Kidney glomerular epithelial cell (primary cell): Measurements from ENCODE around the gene PRR5.
"Not testable (repeated sequence)": the region's sequence is repeated elsewhere in the genome, so short reads cannot be mapped to it uniquely, and the experiment has no call there.

Source experiments
- DNase-seq: peaks from one replicate; lab custom pipeline; 2025; lab: John Stamatoyannopoulos, UW

PRR5 gene

DNA sequence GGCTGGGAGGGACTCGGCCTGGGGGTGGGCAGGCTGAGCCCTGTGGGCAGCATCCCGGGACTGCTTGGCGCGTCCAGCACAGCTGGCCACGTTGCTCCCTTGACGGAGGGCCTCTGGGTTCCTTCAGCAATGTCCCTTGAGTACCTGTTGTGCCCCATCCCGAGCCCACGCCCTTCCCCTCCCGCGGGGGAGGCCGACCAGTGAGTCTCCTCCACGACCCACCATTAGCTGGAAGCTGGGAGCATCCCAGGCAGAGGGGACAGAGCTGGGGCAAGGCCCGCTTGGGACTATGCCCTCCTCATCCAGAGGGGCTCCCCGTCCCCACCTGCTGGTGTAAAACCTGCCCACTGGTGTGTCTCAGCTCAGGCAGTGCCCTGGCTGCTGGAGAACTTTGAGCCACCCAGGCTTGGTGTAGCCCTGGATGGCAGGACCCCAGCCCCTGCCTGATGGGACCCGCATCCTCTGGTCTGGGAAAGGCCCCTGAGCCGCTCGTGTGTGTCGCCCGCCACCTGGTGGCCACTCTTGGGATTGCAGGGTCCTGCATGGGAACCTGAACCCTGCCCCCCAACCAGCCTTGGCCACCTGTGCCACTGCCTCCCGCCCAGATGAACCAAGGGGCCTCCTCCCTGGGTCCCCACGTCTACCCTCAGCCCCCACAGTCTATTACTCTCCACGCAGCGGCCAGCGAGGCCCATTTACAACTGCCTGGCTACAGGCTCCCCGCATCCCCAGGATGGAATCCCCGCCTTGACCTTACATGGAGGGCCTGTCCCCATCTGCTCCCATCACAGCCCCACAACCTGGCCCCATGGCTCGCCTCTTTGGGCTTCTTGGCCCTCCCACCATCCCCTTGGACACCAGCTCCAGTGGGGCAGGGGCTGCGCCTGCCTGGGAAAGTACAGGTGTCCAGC is 33.8 kb downstream of the PRR5 start:
- peak; percentile 52 for DNase-seq

- DNase-seq, result no peak
These were observed 34.8 kb downstream of the PRR5 start for GRCh38 chr22:44736581-44737405.

GRCh38 chr22:44737406-44738346 is 35.7 kb downstream of the PRR5 start:
- no peak for DNase-seq

DNA sequence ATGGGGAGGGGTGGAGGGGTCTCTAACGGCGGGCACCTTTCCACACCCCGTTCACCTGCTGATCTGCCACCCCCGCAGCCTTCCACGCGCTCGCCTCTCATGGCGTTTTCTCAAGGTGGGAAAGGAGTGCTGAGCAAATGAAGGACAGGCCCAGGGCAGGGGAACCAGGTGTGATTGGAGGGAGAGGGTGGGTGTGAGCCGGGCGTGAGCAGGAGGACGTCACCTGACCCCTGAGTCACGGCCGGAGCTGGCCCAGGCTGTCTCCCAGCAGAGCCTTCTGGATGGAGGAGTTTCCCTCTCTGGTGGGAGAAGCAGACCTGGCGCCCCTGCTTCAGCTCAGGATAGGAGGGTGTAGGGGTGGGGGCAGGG is 36.3 kb downstream of the PRR5 start:
- peak; percentile 63 for DNase-seq

- DNase-seq, result no peak
These were observed 37.0 kb downstream of the PRR5 start for GRCh38 chr22:44739024-44739423.

DNA sequence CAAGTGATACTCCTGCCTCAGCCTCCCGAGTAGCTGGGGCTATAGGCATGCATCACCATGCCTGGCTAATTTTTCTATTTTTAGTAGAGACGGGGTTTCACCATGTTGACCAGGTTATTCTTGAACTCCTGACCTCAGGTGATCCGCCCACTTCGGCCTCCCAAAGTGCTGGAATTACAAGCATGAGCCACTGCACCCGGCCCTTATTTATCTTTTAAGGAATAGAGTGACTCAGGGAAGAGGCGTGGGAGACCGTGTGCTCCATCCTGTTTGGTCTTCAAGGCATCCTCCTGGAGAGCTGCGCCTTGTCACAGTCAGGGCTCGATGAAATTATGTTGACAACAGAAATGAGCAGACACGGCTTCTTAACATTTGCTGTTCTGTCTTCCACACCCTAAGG is 37.7 kb downstream of the PRR5 start:
- peak; percentile 89 for DNase-seq

- DNase-seq, result no peak
These were observed 38.3 kb downstream of the PRR5 start for GRCh38 chr22:44740307-44740706.

GRCh38 chr22:44741929-44742328 is 39.9 kb downstream of the PRR5 start:
- no peak for DNase-seq

GRCh38 chr22:44743247-44743646 is 41.2 kb downstream of the PRR5 start:
- no peak for DNase-seq

GRCh38 chr22:44743804-44744211 is 41.8 kb downstream of the PRR5 start:
- no peak for DNase-seq

DNA sequence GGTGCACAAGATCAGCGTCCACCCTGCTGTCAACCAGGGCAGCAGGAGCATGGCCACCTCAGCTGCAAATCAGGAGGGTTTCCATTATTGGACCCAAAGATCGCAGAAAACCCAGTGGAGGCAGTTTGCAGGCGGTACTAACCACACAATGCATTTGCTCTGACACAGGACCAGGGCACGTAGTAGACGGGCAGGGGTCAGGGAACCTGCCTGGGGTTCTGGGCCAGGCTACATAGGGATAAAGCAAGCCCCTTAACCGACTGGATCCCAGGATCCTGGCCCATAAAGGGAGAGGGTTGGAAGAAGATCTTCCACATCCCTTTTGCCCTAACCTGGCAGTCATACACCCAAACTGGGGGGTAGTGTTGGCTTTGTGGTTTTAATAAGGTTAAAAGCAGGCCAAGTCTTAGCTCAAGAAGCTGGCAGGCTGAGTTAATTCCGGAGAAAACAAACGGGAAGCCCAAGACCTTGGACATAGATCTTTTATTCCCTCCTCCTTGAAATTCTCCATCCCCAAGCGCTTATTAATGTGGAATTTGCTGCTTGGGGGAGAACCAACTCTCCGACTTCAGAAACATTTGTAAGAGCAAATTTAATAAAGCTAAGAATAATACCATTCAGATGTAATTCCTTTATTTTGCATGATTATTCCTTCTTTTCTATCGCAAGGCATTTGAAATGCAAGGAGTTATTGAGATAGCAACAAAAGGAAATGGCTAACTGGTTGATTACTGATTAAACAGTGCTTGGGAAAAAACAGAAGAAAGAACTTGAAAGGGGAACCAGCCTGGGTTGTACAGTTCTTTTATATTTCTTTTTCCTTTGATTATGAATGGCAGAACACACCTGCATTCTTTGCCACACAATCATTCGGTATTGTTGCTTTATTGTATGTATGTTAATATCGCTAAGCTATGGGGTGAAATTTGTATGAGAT is 44.1 kb downstream of the PRR5 start:
- DNase-seq, result peak; percentile 54

GRCh38 chr22:44747784-44748127 is 45.8 kb downstream of the PRR5 start:
- DNase-seq, result not testable (repeated sequence)

DNA sequence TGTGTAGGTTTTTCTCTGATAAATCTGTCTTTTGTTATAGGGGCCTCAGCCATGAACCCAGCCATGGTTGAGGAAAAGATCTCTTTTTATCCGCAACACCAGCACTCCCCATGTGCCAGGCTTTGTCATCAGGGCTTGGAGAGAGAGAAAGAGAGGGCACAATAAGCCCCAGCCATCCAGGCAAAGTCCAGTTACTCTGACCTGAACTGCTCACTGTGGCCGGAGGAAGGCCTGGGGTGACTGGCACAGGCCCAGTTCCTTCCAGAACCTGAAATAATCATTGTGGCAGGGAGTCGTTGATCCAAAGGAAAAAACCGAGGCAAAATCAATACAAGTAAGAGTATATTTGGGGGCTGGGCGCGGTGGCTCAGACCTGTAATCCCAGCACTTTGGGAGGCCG is 46.5 kb downstream of the PRR5 start:
- no peak for DNase-seq

GRCh38 chr22:44750481-44750880 is 48.5 kb downstream of the PRR5 start:
- no peak for DNase-seq

GRCh38 chr22:44752285-44753188 is 50.5 kb downstream of the PRR5 start, which contains the start of gene ARHGAP8:
TSS of gene ARHGAP8 (plus strand) at chr22:44752575. CDS start at chr22:44786528, 33,953 bp downstream.
- DNase-seq, result no peak

DNA sequence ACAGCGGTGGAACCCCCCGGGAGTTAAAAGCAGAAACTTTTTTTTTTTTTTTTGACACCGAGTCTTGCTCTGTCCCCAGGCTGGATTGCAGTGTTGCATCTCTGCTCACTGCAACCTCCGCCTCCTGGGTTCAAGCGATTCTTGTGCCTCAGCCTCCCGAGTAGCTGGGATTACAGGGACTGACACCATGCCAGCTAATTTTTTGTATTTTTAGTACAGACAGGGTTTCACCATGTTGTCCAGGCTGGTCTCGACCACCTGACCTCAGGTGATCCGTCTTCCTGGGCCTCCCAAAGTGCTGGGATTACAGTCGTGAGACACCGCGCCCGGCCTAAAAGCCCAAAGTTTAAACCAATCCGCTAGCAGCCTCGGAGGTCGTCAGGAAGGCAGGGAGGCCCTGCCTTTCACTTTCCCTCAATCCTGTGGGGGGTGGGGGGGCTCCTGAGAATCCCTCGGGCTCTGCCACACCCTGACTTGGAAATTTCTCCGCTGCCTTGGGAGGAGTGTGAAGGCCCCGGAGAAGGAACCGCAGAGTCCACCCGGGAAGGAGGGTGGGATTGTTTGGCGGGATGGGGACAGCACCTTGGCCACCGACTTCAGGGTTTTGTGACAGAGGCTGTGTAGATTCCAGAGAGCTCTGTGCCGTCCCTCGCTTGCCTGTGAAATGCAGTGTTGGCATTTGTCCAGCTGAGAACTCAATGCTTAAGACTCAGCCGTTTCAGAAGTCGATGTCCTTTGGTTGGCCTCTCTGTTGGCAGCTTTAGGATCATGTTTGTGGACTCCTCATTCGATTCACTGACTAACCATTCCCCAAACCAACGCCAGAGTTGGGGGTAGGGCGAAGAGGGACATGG is 51.4 kb downstream of the PRR5 start:
- DNase-seq, result peak; percentile 17

DNA sequence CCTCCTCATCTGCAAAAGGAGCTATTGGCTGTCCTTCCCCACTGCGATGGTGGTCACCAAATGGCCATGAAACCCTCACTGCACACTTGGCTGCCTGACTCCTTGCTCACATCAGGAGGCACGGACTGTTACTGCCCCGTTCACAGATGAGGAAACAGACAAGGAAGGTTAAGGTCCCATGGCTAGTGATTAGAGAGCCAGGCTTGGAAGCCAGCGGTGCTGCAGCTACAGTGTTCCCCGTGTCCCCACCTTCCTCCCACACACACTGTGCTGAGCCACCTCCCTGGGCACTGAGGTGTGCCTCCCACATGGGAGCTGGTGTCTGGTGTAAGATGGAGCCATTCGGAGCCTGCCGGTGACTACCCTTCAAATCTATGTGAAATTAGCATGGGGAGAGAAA is 53.0 kb downstream of the PRR5 start:
- DNase-seq, result no peak

DNA sequence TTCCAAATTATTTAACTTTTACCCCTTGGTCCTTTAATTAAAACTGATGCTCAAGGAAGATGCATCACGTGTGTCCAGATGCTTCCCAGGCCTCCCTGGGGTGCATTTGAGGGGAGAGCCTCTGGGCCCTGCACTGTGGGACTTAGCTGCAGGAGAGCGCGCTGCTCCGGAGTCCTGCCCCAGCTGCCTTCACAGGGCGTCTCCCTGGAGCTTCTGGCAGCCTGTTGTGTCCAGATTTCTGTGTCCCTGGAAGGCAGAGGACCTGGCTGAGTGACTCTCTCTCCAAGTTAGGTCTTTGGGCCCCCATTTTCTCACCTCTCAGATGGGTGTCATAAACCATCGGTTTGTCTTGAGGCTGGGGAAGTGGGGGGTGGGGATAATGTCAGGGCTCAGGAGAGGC is 53.4 kb downstream of the PRR5 start:
- no peak for DNase-seq

GRCh38 chr22:44755956-44756361 is 54.0 kb downstream of the PRR5 start:
- DNase-seq, result no peak
